ENCODE measurements around the gene CMTM6.

CMTM6 gene

GRCh38 chr3:32511005-32511404 lies 8.4 kb upstream of the CMTM6 start:
- H3K4me2 ChIP-seq (ENCODE audit: low read length): no peak overlapping the region
- H3K4me1 ChIP-seq (ENCODE audit: insufficient read depth, low read length, severe bottlenecking): peaks cover 7% of the 10 kb centered on the region
- H3F3A ChIP-seq (ENCODE audit: insufficient read depth, low read length): 0 out of 2 replicates have a peak, but pooled peaks cover 4% of the 10 kb centered on the region
- no peaks in the 10 kb centered on the region for H3K9me3 ChIP-seq (ENCODE audit: low read length)
- TF ChIP-seq EZH2 (IDR thresholded peaks at IDR 0.05; ENCODE audit: borderline replicate concordance, low read length) (no peak), CTCF (IDR thresholded peaks at IDR 0.05; ENCODE audit: low read length) (no peak)
- H3K79me2 ChIP-seq (ENCODE audit: insufficient read depth, low read length): no peaks in the 10 kb centered on the region
- H3K4me3 ChIP-seq (ENCODE audit: low read depth, low read length, poor library complexity, severe bottlenecking): no peak overlapping the region
- H2AFZ ChIP-seq (ENCODE audit: low read length): no peak overlapping the region
- no peaks in the 10 kb centered on the region for H3K9me2 ChIP-seq (ENCODE audit: low read depth, low read length)
- no peak overlapping the region for H3K9ac ChIP-seq (ENCODE audit: low read length)
- no peaks in the 10 kb centered on the region for H3K27me3 ChIP-seq (ENCODE audit: insufficient read depth, low read length)
- no peaks in the 10 kb centered on the region for H4K20me1 ChIP-seq (ENCODE audit: insufficient read depth, low read length)
- no peak overlapping the region for H3K27ac ChIP-seq (ENCODE audit: low read depth, low read length, poor library complexity, severe bottlenecking)
- no peaks in the 10 kb centered on the region for H3K36me3 ChIP-seq (ENCODE audit: insufficient read depth, low read length)

DNA sequence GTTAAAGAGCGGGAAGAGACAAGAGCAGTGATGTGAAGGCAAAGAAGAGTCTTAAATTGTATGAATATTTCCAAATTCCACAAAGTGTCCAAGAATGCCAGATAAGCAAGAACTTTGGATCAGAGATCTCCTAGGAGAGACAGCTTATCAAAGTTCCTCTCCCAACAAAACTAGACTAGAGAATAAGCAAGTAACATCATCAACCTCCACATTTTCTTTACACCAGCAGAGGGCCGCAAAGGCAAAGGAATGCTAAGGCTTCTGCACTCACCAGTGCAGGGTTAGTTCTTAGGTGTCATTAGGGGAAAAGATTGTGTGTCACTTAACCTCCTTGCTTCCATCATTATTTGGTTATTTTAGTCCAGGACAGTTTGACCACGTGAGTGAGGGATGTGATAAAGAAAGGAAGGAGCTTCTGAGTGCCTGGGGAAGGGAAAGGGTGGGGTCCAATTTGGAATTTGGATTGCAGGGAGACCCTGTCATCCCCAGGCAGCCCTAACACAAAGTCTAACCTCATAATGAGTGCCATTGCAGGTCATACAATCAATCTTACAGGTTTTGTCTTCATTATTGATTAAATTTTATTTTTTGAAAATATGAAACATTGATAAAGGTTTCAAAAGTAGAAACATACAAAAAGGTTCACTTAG lies 7.5 kb upstream of the CMTM6 start:
- Histone ChIP-seq H2AFZ (ENCODE audit: low read length) (no peak overlapping the region), H3K27ac (ENCODE audit: low read depth, low read length, poor library complexity, severe bottlenecking) (no peak overlapping the region), H3K36me3 (ENCODE audit: insufficient read depth, low read length) (no peaks in the 10 kb centered on the region), H3K9me2 (ENCODE audit: low read depth, low read length) (no peaks in the 10 kb centered on the region), H3K9ac (ENCODE audit: low read length) (no peak overlapping the region), H4K20me1 (ENCODE audit: insufficient read depth, low read length) (no peaks in the 10 kb centered on the region), H3F3A (ENCODE audit: insufficient read depth, low read length) (0 out of 2 replicates have a peak, but pooled peaks cover 4% of the 10 kb centered on the region), H3K4me1 (ENCODE audit: insufficient read depth, low read length, severe bottlenecking) (peaks cover 5% of the 10 kb centered on the region), H3K4me3 (ENCODE audit: low read depth, low read length, poor library complexity, severe bottlenecking) (no peak overlapping the region), H3K9me3 (ENCODE audit: low read length) (no peaks in the 10 kb centered on the region), H3K79me2 (ENCODE audit: insufficient read depth, low read length) (no peaks in the 10 kb centered on the region), H3K27me3 (ENCODE audit: insufficient read depth, low read length) (no peaks in the 10 kb centered on the region), H3K4me2 (ENCODE audit: low read length) (no peak overlapping the region)
- TF ChIP-seq CTCF (IDR thresholded peaks at IDR 0.05; ENCODE audit: low read length) (peak; percentile 93), EZH2 (IDR thresholded peaks at IDR 0.05; ENCODE audit: borderline replicate concordance, low read length) (no peak)

DNA sequence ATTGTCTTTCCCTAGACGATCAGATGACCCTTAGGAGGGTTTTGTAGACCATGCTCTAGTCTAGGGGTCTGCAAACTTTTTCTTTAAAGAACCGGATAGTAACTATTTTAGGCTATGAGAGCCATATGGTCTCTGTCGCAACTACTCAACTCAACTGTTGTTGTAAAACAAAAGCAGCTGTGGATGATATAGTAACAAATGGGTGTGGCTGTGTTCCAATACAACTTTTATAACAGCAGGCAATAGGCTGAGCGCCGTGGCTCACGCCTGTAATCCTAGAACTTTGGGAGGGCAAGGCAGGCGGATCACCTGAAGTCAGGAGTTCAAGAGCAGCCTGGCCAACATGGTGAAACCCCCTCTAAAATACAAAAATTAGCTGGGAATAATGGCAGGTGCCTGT lies 6.1 kb upstream of the CMTM6 start:
- H3K36me3 ChIP-seq (ENCODE audit: insufficient read depth, low read length): no peaks in the 10 kb centered on the region
- no peaks in the 10 kb centered on the region for H4K20me1 ChIP-seq (ENCODE audit: insufficient read depth, low read length)
- no peaks in the 10 kb centered on the region for H3K9me2 ChIP-seq (ENCODE audit: low read depth, low read length)
- H3K4me2 ChIP-seq (ENCODE audit: low read length): no peak overlapping the region
- no peak overlapping the region for H3K4me3 ChIP-seq (ENCODE audit: low read depth, low read length, poor library complexity, severe bottlenecking)
- peaks cover 5% of the 10 kb centered on the region for H3K4me1 ChIP-seq (ENCODE audit: insufficient read depth, low read length, severe bottlenecking)
- no peaks in the 10 kb centered on the region for H3K27me3 ChIP-seq (ENCODE audit: insufficient read depth, low read length)
- H3K27ac ChIP-seq (ENCODE audit: low read depth, low read length, poor library complexity, severe bottlenecking): no peak overlapping the region
- TF ChIP-seq CTCF (IDR thresholded peaks at IDR 0.05; ENCODE audit: low read length) (no peak), EZH2 (IDR thresholded peaks at IDR 0.05; ENCODE audit: borderline replicate concordance, low read length) (no peak)
- H3K9ac ChIP-seq (ENCODE audit: low read length): no peak overlapping the region
- no peaks in the 10 kb centered on the region for H3K9me3 ChIP-seq (ENCODE audit: low read length)
- H2AFZ ChIP-seq (ENCODE audit: low read length): no peak overlapping the region
- H3K79me2 ChIP-seq (ENCODE audit: insufficient read depth, low read length): no peaks in the 10 kb centered on the region
- H3F3A ChIP-seq (ENCODE audit: insufficient read depth, low read length): no peaks in the 10 kb centered on the region
